ENCODE measurements around the gene EEFSEC.

GRCh38 chr3:128267541-128267940 is 114.3 kb downstream of the EEFSEC start:
- no peak for TF ChIP-seq CTCF (conservative IDR thresholded peaks at IDR 0.05; ENCODE audit: low read depth, low read length)
- TF ChIP-seq EZH2phosphoT487 (IDR thresholded peaks at IDR 0.05; ENCODE audit: borderline replicate concordance, low read length), result no peak
- TF ChIP-seq EZH2 (IDR thresholded peaks at IDR 0.05; ENCODE audit: low read length, unreplicated experiment), result no peak

Data from PC-3 (cell line).